Adrenal gland (tissue), 12 donors: ENCODE data around the gene CEL. TPM values are rescaled to one million over a fixed set of nuclear protein-coding genes. Genes with fewer than 3 reads are reported as not detected.

Experiments
- DNase-seq, 7 donors: peaks; one replicate each; pipeline ENCODE4 v3.0.0-alpha.2; 2019 to 2020
- H3K27ac ChIP-seq, 5 donors: fragments of 200-600 bp; sonication (generic) in 4 of 5; 1 replicate in 3 of 5; 2 replicates in 2 of 5; pipeline versions ENCODE4 v1.5.1 to v1.8.0; 2016 to 2020; ENCODE audit warnings: mild to moderate bottlenecking in 1 of 5
- H3K27me3 ChIP-seq: fragments of 200-600 bp; 2 replicates; pipeline ENCODE4 v1.8.0; 2021
- H3K36me3 ChIP-seq, 2 donors: fragments of 200-600 bp; replicated peaks in 1 of 2; 1 replicate in 1 of 2; 2 replicates in 1 of 2; pipeline versions ENCODE4 v1.5.1 to v1.8.0; 2018 to 2022
- H3K4me1 ChIP-seq, 2 donors: fragments of 200-600 bp; replicated peaks in 1 of 2; 1 replicate in 1 of 2; 2 replicates in 1 of 2; pipeline versions ENCODE4 v1.5.1 to v1.8.0; 2018 to 2021
- H3K4me3 ChIP-seq, 4 donors: fragments of 200-600 bp; sonication (generic) in 3 of 4; one replicate each; pipeline ENCODE4 v1.5.1; 2016 to 2018
- H3K9me3 ChIP-seq, 3 donors: fragments of 200-600 bp; sonication (generic) in 1 of 3; replicated peaks in 1 of 3; 1 replicate in 2 of 3; 2 replicates in 1 of 3; pipeline versions ENCODE4 v1.5.1 to v1.8.0; 2016 to 2021
- CTCF ChIP-seq, 6 experiments: fragments of 450-650 bp in 4 of 6; fragments of 200-600 bp in 2 of 6; sonication (generic) in 1 of 6; IDR thresholded peaks; 1 replicate in 5 of 6; 2 replicates in 1 of 6; pipeline versions ENCODE4 v1.5.1 to v1.8.0; 2016 to 2021; ENCODE audit warnings: antibody characterized with exemption in 6 of 6, mild to moderate bottlenecking in 2 of 6, moderate library complexity in 1 of 6
- POLR2A ChIP-seq, 2 donors: fragments of 450-650 bp; IDR thresholded peaks; one replicate each; pipeline ENCODE4 v1.6.1; 2017; ENCODE audit warnings: antibody characterized with exemption in 2 of 2, mild to moderate bottlenecking in 2 of 2, moderate library complexity in 1 of 2
- WGBS, 4 donors: extraction: QIAGEN DNeasy Blood & Tissue Kit in 2 of 4; methylation state at CpG; one replicate each; pipeline versions ENCODE4 v1.1.5 to v1.1.7; 2013 to 2017; 5-methylcytosine and 5-hydroxymethylcytosine counted together
- intact Hi-C, 2 donors: fragments of 100-400 bp; cut with DNase I; formaldehyde crosslinking; loops; one replicate each; pipeline versions ENCODE4 v1.14.1 to v1.15.0; 2022 to 2023
- polyA plus RNA-seq, 3 donors: library from polyadenylated mRNA; stranded (reverse); fragments of 200-250 nt in 2 of 3; fragments of 350-450 nt in 1 of 3; fragmentation: Illumina TruSeq in 1 of 3; extraction: RNeasy Lipid Tissue Mini Kit (QIAGEN cat#74804) in 1 of 3; gene quantifications; one replicate each; pipeline ENCODE4 v1.2.3, GENCODE V29; 2013 to 2014
- total RNA-seq, 9 donors: library from RNA; depleted of rRNA in 4 of 9; stranded (reverse); fragments of >200 nt in 4 of 9; fragments of 120-200 nt in 1 of 9; fragmentation: NEBNext Ultra II Directional in 1 of 9; extraction: Animal tissue kit (Norgen Biotek cat#: 25700) in 1 of 9; gene quantifications; one replicate each; pipeline versions ENCODE4 v1.1.0 to v1.2.4, GENCODE V29; 2013 to 2023
- donor health status: healthy with polysubstance abuse.
- donor health status: Bipolar disorder and iron deficiency.
- donor health status: DM: yes; HTN: yes; CAD: no.
- donor health status: DM: no; HTN: no; CAD: no.
- donor health status: DM: no; HTN: no; CAD: no.
- donor health status: DM: yes; HTN: yes; CAD: no.

The CEL gene
- total and polyA plus RNA-seq, 12 donors, result 0.27 to 6.1 (median 2.1) TPM; not detected in 1

DNA sequence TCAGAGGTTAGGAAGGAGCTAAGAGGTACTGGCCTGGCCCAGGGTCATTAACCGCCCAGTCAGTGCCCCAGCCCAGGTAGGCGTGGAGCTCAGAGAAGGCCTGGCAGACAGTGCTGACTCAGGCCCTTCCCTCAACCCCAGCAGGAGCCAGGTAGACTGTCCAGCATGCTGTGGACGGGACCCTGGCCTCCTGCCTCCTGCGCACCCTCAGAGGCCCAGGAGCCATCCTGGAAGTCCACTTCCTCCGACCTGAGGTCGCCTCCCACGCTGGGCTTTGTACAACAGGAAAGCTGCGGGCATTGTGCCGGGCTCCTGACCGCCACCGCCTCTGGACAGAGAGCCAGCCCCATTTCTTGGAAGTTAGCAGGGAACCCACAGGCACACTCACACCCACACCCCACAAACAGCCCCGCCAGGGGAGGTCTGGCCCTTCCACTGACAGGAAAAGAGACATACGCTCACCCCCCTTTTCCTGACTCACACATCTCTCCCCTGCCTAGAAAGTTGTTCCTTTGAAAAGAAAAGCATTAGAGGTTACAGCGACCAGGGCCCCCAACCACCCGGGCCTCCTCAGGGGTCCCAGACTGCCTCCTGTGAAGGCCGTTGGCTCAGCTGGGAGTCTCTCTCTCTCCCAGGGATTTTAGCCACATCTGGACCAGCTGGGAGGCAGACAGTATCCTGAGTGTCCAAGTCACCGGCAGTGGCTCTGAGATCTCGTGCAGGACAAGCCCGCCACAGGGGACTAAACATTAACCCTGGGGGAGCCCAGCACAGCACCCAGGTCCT is 51.6 kb downstream of the CEL start:
- H3K27me3 ChIP-seq, result no peaks in the 10 kb centered on the region
- H3K9me3 ChIP-seq, result no peaks in the 10 kb centered on the region
- TF ChIP-seq POLR2A (IDR thresholded peaks at IDR 0.05), result no peak
- no peak for TF ChIP-seq CTCF (IDR thresholded peaks at IDR 0.05)
- H3K27ac ChIP-seq, result peak overlapping the region; percentile 71 to 96 (median 85)
- H3K4me1 ChIP-seq, result peaks cover 56 to 66% of the 10 kb centered on the region in 2 donors
- peak overlapping the region in 1 of 4 donors; percentile 9 for H3K4me3 ChIP-seq
- H3K36me3 ChIP-seq, result peaks cover 0 to 36% of the 10 kb centered on the region in 2 donors
- peak; percentile 63 to 84 (median 73) for DNase-seq
- 36 to 47% (median 38%) methylated on average over 2 to 19 of the region's 19 CpGs for WGBS, 4 donors
- intact Hi-C loops, result no loop called here

DNA sequence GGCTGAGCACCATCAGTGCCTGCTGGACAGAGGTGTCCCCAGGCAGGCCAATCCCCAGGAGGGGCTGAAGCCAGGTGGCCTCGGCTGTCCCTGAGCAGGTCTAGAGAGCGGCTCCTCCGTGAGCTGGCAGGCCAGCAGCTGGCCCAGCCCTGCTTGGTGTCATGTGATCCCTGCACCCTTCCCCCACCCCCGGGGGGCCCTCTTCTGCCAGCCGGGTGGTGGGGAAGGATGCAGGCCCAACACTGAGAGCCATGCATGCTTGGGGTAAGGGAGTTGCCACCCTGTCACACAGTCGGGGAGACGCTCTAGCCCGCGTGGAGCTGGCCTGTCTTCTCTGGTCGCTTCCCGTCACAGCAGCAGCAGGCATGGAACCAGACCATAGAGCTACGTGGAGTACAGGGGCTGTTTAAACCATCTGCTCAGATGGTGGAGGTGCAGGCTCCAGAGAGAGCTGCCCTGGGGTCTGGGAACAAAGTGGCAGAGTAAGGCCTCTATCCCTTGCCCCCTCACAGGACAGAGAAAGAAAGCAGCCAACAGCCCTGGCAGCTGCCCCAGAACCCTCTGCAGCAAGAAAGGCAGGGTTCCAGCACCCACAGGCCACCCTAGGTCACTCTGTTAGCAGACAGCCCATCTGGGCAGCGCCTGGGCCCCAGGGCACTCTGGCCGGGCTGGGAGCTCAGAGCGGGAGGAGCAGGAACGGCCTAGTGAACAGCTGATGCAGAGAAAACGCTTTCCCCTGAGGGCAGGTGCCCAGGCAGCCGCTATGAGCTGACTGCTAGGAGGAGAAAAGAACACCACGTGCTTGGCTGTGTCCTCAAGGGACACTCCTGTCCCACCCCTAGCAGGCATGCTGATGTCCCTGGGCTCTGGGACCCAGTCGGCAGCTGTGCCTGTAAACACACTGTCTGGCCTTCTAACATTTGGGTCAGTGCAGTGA is 52.4 kb downstream of the CEL start:
- TF ChIP-seq POLR2A (IDR thresholded peaks at IDR 0.05), result no peak
- TF ChIP-seq CTCF (IDR thresholded peaks at IDR 0.05), result no peak
- peak overlapping the region in 1 of 4 donors; percentile 9 for H3K4me3 ChIP-seq
- peak overlapping the region; percentile 71 to 96 (median 85) for H3K27ac ChIP-seq
- intact Hi-C loops, result no loop called here
- H3K36me3 ChIP-seq, result peaks cover 0 to 27% of the 10 kb centered on the region in 2 donors
- H3K9me3 ChIP-seq, result no peaks in the 10 kb centered on the region
- H3K27me3 ChIP-seq, result no peaks in the 10 kb centered on the region
- WGBS, 4 donors, result 34 to 47% (median 41%) methylated on average over 4 to 20 of the region's 20 CpGs
- DNase-seq, result peak; percentile 64 to 94 (median 71)
- peaks cover 65 to 75% of the 10 kb centered on the region in 2 donors for H3K4me1 ChIP-seq

DNA sequence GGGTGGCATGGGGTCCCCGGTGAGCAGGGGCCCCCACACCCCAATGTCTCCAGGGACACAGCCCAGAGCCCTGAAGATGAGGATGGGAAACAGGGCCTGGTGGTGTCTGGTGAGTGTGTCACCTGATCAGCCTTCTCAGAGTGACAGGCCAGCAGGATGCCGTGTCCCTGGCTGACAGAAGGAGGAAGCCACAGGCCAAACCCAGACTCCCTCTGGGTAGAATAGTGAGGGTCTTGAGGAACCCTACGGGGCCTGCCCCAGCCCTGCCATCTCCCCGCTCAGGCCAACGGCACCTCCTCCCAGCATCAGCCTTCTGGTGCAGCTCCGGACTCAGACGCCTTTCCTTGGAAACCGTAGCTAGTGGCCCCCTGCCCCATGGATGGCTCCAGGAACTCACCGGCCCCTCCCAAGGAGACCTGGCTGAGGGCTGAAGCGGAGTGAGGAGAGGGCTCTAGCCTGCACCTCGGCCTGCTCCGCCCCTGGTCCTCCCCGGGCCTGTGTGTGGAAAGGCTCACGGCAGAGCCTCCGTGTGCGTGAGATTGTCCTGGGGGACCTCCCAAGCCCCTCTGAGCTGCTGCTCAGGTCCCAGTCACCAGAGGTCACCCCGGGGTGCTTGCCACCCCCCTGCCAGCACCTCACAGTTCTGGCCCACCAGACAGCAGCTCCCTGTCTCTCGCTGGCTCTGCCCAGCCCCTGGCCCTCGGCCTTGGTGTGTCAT is 53.3 kb downstream of the CEL start:
- no peak overlapping the region for H3K4me3 ChIP-seq
- peak overlapping the region; percentile 71 to 96 (median 85) for H3K27ac ChIP-seq
- H3K27me3 ChIP-seq, result no peaks in the 10 kb centered on the region
- DNase-seq, result peak in 4 of 7 donors; percentile 41 to 74 (median 45)
- no peak for TF ChIP-seq CTCF (IDR thresholded peaks at IDR 0.05)
- no peak for TF ChIP-seq POLR2A (IDR thresholded peaks at IDR 0.05)
- no peaks in the 10 kb centered on the region for H3K9me3 ChIP-seq
- H3K36me3 ChIP-seq, result peaks cover 0 to 19% of the 10 kb centered on the region in 2 donors
- H3K4me1 ChIP-seq, result peaks cover 73 to 83% of the 10 kb centered on the region in 2 donors
- 38 to 72% (median 60%) methylated on average over 3 to 19 of the region's 19 CpGs for WGBS, 4 donors
- intact Hi-C loops, result no loop called here
